HCT116 (cell line): ENCODE data around the gene CTR9. TPM values are rescaled to one million over a fixed set of nuclear protein-coding genes. Genes with fewer than 3 reads are reported as not detected.

ENCODE experiments used
- ATAC-seq: fragments of 200-7000 bp; cut with Tn5 transposase; 2 replicates; pipeline ENCODE4 v1.9.1; 2020; ENCODE audit warnings: mild to moderate bottlenecking, moderate library complexity
- BruUV-seq: library from RNA; stranded (reverse); fragments of 400-500 nt; replicated peaks from 2 replicates; lab custom pipeline; 2021; lab: Mats Ljungman, UMichigan
- CTCF ChIA-PET: fragments of 300-600 bp; sonication (Branson Sonifier 250); formaldehyde crosslinking; loops from one replicate; lab custom pipeline; 2021; ENCODE audit warnings: antibody characterized with exemption; lab: Charles Lee
- POLR2A ChIA-PET: fragments of 300-600, 350-600 bp; sonication (Branson Sonifier 250); formaldehyde crosslinking; loops from one replicate; lab custom pipeline; 2021; ENCODE audit warnings: antibody characterized with exemption; lab: Charles Lee
- RAD21 ChIA-PET, 2 experiments: fragments of 300-600 bp; sonication (Branson Sonifier 250); formaldehyde crosslinking; loops; one replicate each; lab custom pipeline; 2023; ENCODE audit warnings: low total read pairs in 2 of 2; ENCODE audit not compliant: uncharacterized antibody in 2 of 2, unreplicated experiment in 2 of 2, low non-redundant PET in 1 of 2; lab: Charles Lee
- DNase-seq: peaks from one replicate; pipeline ENCODE4 v3.0.0-alpha.2; 2010; ENCODE audit warnings: low read depth, low spot score
- H2AFZ ChIP-seq: fragments of 200-600 bp; shearing (Covaris generic), sonication (generic); 2 replicates; pipeline ENCODE4 v1.6.1; 2017; ENCODE audit warnings: low read depth, mixed run types, mixed read lengths, antibody characterized with exemption, low read length; ENCODE audit not compliant: poor library complexity, severe bottlenecking
- H3K27ac ChIP-seq: 2 replicates; pipeline ENCODE4 v1.5.1; 2012; ENCODE audit warnings: low read depth, low read length
- H3K27me3 ChIP-seq: fragments of 200-600 bp; sonication (generic); 2 replicates; pipeline ENCODE4 v1.6.1; 2016; ENCODE audit warnings: mixed run types, low read length, mixed read lengths; ENCODE audit not compliant: insufficient read depth
- H3K36me3 ChIP-seq, 2 experiments: fragments of 200-500 bp in 1 of 2; fragments of 200-600 bp in 1 of 2; sonication (Bioruptor generic) in 1 of 2; sonication (generic) in 1 of 2; 2 replicates each; pipeline versions ENCODE4 v1.5.1 to v1.6.1; 2014 to 2016; ENCODE audit warnings: low read length in 2 of 2, inconsistent platforms in 1 of 2, mixed read lengths in 1 of 2, mixed run types in 1 of 2; ENCODE audit not compliant: insufficient read depth in 2 of 2, control insufficient read depth in 1 of 2
- H3K4me1 ChIP-seq, 2 experiments: fragments of 200-600 bp in 1 of 2; sonication (generic) in 1 of 2; 2 replicates each; pipeline versions ENCODE4 v1.5.1 to v1.6.1; 2012 to 2017; ENCODE audit warnings: low read length in 2 of 2, inconsistent platforms in 1 of 2, mild to moderate bottlenecking in 1 of 2, mixed read lengths in 1 of 2, mixed run types in 1 of 2, moderate library complexity in 1 of 2; ENCODE audit not compliant: insufficient read depth in 2 of 2, control insufficient read depth in 1 of 2
- H3K4me2 ChIP-seq: fragments of 200-600 bp; sonication (generic); 2 replicates; pipeline ENCODE4 v1.6.1; 2017; ENCODE audit warnings: mixed run types, low read length, mixed read lengths
- H3K4me3 ChIP-seq, 2 experiments: fragments of 200-600 bp in 1 of 2; sonication (generic) in 1 of 2; replicated peaks in 1 of 2; 2 replicates each; pipeline ENCODE4 v1.5.1; 2011 to 2016; ENCODE audit warnings: low read length in 2 of 2, control low read depth in 1 of 2, low read depth in 1 of 2, mild to moderate bottlenecking in 1 of 2, mixed read lengths in 1 of 2, mixed run types in 1 of 2
- H3K79me2 ChIP-seq: fragments of 200-600 bp; sonication (generic); 2 replicates; pipeline ENCODE4 v1.6.1; 2017; ENCODE audit warnings: mild to moderate bottlenecking, mixed run types, low read length, moderate library complexity, mixed read lengths; ENCODE audit not compliant: insufficient read depth
- H3K9ac ChIP-seq: fragments of 200-600 bp; sonication (generic); 2 replicates; pipeline ENCODE4 v1.6.1; 2016; ENCODE audit warnings: low read length, mixed read lengths
- H3K9me2 ChIP-seq: fragments of 200-600 bp; sonication (generic), shearing (Covaris generic); 2 replicates; pipeline ENCODE4 v1.6.1; 2017; ENCODE audit warnings: mixed run types, mild to moderate bottlenecking, moderate library complexity; ENCODE audit not compliant: insufficient read depth
- H3K9me3 ChIP-seq, 2 experiments: fragments of 200-500 bp in 1 of 2; fragments of 200-600 bp in 1 of 2; sonication (Bioruptor generic) in 1 of 2; sonication (generic) in 1 of 2; 2 replicates each; pipeline ENCODE4 v1.6.1; 2014 to 2017; ENCODE audit warnings: low read length in 2 of 2, mixed read lengths in 2 of 2, inconsistent platforms in 1 of 2, low read depth in 1 of 2, mild to moderate bottlenecking in 1 of 2, mixed run types in 1 of 2, moderate library complexity in 1 of 2; ENCODE audit not compliant: control insufficient read depth in 1 of 2, insufficient read depth in 1 of 2
- H4K20me1 ChIP-seq: fragments of 200-600 bp; sonication (generic), shearing (Covaris generic); 2 replicates; pipeline ENCODE4 v1.6.1; 2017; ENCODE audit warnings: mixed run types, mild to moderate bottlenecking, moderate library complexity; ENCODE audit not compliant: insufficient read depth
- CTCF ChIP-seq, 3 experiments: fragments of 200-600 bp in 1 of 3; sonication (generic) in 1 of 3; IDR thresholded peaks in 2 of 3; conservative IDR thresholded peaks in 1 of 3; 2 replicates each; pipeline ENCODE4 v1.5.1; 2012 to 2017; ENCODE audit warnings: low read depth in 2 of 3, low read length in 2 of 3, antibody characterized with exemption in 1 of 3, borderline replicate concordance in 1 of 3, control low read depth in 1 of 3, mild to moderate bottlenecking in 1 of 3, mixed read lengths in 1 of 3, mixed run types in 1 of 3, moderate library complexity in 1 of 3; ENCODE audit not compliant: insufficient read depth in 1 of 3
- EZH2 ChIP-seq: fragments of 200-600 bp; sonication (generic); IDR thresholded peaks from 2 replicates; pipeline ENCODE4 v1.6.1; 2017; ENCODE audit warnings: antibody characterized with exemption, mixed run types
- JUND ChIP-seq: IDR thresholded peaks from 2 replicates; pipeline ENCODE4 v1.6.1; 2012
- POLR2AphosphoS5 ChIP-seq: IDR thresholded peaks from 2 replicates; pipeline ENCODE4 v1.6.1; 2011; ENCODE audit warnings: mild to moderate bottlenecking, low read depth, low read length, moderate library complexity
- REST ChIP-seq: IDR thresholded peaks from 2 replicates; pipeline ENCODE4 v1.6.1; 2012; ENCODE audit warnings: low read depth
- intact Hi-C: fragments of 100-400 bp; cut with micrococcal nuclease; formaldehyde crosslinking; loops from 2 replicates; pipeline ENCODE4 v1.10.0; 2022
- total RNA-seq: library from RNA; stranded (reverse); gene quantifications from one replicate; pipeline ENCODE4 v1.2.1, GENCODE V29; 2021; ENCODE audit not compliant: unreplicated experiment
- TF ChIP-seq, protein P1 (sequence below): IDR thresholded peaks from 2 replicates; pipeline ENCODE4 v1.6.1; 2012

Gene CTR9
- total RNA-seq, 1 experiment from 2014 or later: 68.4 TPM

- ChIA-PET CTCF (no interaction called here), RAD21 (no interaction called here), POLR2A (no interaction called here)
- TF ChIP-seq POLR2AphosphoS5: no peak
- no peak for TF ChIP-seq JUND
- TF ChIP-seq, protein P1, sequence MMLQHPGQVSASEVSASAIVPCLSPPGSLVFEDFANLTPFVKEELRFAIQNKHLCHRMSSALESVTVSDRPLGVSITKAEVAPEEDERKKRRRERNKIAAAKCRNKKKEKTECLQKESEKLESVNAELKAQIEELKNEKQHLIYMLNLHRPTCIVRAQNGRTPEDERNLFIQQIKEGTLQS: no peak
- no peak for TF ChIP-seq CTCF (IDR thresholded peaks at IDR 0.05 in 2 of 3, conservative IDR thresholded peaks at IDR 0.05 in 1 of 3; ENCODE audit: borderline replicate concordance in 1 of 3, insufficient read depth in 1 of 3, low read depth in 2 of 3, low read length in 2 of 3)
- no peak for TF ChIP-seq EZH2
- H2AFZ ChIP-seq: no peak overlapping the region
- no peak overlapping the region for H3K27ac ChIP-seq
- no peaks in the 10 kb centered on the region for H4K20me1 ChIP-seq
- no TSS peak for BruUV-seq
- intact Hi-C loops: no loop called here
- H3K4me1 ChIP-seq: peaks cover 34 to 54% of the 10 kb centered on the region in 2 experiments
- H3K4me2 ChIP-seq: no peak overlapping the region
- H3K79me2 ChIP-seq: no peaks in the 10 kb centered on the region
- H3K36me3 ChIP-seq: peaks cover 0 to 6% of the 10 kb centered on the region in 2 experiments; a peak in 1 of 4 replicates
- H3K27me3 ChIP-seq: no peaks in the 10 kb centered on the region
- no peak for ATAC-seq
- DNase-seq: no peak
- no peak overlapping the region for H3K4me3 ChIP-seq
- no peak overlapping the region for H3K9ac ChIP-seq
- H3K9me3 ChIP-seq: peaks cover 0 to 26% of the 10 kb centered on the region in 2 experiments; a peak in 1 of 4 replicates
- no peaks in the 10 kb centered on the region for H3K9me2 ChIP-seq
These were observed 20.9 kb upstream of the CTR9 start for GRCh38 chr11:10730151-10730550.

DNA sequence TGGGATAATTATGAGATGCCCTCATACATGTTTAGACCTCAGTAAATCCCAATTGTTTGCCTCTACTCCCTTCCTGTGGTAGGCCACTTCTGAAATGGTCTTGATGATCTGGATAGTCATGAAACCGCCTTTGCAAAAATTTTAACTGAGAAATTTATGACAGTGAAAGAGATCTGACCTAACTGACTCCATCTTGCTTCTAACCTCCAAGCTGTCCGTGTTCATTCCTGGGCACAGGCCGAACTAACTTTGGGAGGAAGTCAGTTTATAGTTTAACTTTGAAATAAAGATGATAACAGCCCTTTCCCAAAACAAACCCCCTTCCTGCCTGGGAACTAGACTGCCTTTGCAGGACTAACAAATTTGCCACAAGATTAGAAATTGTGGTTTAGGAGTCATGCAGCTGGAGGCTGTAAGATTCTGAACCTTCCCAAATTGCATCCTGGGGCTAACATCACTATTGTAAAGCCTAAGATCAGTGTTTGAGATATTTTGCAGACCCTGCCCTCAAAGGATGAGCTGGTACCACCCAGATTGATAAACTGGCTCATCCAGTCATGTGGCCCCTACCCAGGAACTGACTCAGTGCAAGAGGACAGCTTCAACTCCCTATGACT, 19.9 kb upstream of the CTR9 start:
- TF ChIP-seq REST: no peak
- no peak for TF ChIP-seq POLR2AphosphoS5
- no peak for TF ChIP-seq EZH2
- Histone ChIP-seq H2AFZ (no peak overlapping the region), H3K36me3 (peaks cover 0 to 3% of the 10 kb centered on the region in 2 experiments; a peak in 1 of 4 replicates), H3K9me3 (peaks cover 0 to 23% of the 10 kb centered on the region in 2 experiments; a peak in 1 of 4 replicates), H3K4me3 (no peak overlapping the region), H3K4me1 (peaks cover 29 to 54% of the 10 kb centered on the region in 2 experiments), H3K9me2 (no peaks in the 10 kb centered on the region), H3K27me3 (no peaks in the 10 kb centered on the region), H3K27ac (no peak overlapping the region), H3K4me2 (no peak overlapping the region), H4K20me1 (no peaks in the 10 kb centered on the region), H3K79me2 (no peaks in the 10 kb centered on the region), H3K9ac (no peak overlapping the region)
- ChIA-PET CTCF (no interaction called here), RAD21 (no interaction called here), POLR2A (no interaction called here)
- DNase-seq (no peak), ATAC-seq (no peak)
- no TSS peak for BruUV-seq
- intact Hi-C loops: no loop called here
